ENCODE results near the gene PKNOX2.

The PKNOX2 gene

DNA sequence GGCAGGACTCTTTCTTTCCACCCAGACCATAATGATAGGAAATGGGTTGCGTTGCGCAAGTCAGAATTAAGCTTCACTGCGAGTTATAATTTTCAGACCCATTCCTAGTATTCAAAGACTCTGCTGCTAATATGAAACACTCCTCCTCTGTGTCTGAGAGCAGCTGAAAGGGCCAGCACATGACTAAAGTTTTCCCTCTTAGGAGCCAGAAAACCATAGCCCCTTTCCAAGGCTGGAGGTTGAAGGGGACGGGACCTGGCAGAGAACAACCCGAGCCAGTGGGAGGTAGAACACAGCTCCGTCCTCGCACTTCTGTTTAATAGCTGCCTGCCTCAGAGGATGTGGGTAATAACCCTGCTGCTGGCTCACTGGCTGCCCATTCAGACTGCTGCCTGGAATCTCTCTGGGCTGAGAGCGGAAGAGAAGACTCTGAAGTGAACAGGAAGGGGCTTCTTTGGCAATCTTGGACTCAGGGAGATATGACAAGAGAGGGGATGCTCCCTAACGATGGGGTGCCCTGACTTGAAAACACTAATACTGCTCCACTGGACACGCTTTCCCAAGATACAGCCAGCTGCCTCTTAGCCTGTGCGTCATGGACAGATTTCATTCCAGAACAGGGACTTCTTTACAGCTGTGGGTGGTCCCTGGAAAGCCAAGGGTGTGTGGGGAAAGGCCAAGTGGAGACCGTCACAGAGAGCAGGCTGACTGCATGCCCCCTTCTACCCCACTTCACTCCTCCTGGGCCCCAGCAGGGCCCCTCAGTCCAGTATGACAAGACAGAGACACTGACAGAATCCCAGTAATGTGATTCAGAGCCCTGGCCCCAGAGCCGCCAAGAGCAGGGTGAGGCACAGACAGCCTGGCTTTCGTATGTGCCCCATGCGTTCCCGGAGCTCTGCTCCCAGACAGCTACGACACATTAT, 174.6 kb downstream of the PKNOX2 start:
- Mint-ChIP-seq H3K36me3 (no peaks in the 10 kb centered on the region), H3K27ac (no peak overlapping the region), H3K4me1 (no peaks in the 10 kb centered on the region), H3K4me3 (no peak overlapping the region), H3K27me3 (peaks cover 24% of the 10 kb centered on the region), H3K9me3 (no peaks in the 10 kb centered on the region)
- CTCF ChIA-PET, result interaction anchor here (1.2 to 1.7 kb wide), 3 partner anchors 9 to 13 kb away, joined by 3 to 4 read pairs (median 3); no protein-coding TSS in a partner anchor
- DNase-seq, result no peak

DNA sequence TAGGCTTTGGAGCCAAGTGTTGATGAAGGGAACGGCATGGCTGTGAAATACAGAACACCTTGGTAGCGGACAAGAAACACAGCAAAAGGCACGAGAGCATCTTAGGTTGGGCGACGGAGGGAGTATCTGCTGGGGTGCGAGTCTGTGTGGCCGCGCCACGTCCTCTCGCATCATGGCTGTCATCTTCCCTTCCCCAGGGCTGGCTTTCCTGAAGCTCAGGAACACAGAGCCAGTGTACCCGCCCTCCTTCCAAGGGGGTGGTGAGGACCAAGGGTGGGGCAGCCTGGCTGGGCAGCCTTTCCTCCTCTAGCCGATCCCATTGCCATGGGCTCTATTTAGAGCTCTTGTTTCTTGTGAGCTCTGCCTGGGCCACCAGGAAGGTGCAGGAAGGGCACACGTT, 177.1 kb downstream of the PKNOX2 start:
- CTCF ChIA-PET, result no interaction called here
- DNase-seq, result no peak
- Mint-ChIP-seq H3K9me3 (no peaks in the 10 kb centered on the region), H3K27me3 (peaks cover 37% of the 10 kb centered on the region), H3K4me1 (no peaks in the 10 kb centered on the region), H3K4me3 (no peak overlapping the region), H3K36me3 (no peaks in the 10 kb centered on the region), H3K27ac (no peak overlapping the region)

DNA sequence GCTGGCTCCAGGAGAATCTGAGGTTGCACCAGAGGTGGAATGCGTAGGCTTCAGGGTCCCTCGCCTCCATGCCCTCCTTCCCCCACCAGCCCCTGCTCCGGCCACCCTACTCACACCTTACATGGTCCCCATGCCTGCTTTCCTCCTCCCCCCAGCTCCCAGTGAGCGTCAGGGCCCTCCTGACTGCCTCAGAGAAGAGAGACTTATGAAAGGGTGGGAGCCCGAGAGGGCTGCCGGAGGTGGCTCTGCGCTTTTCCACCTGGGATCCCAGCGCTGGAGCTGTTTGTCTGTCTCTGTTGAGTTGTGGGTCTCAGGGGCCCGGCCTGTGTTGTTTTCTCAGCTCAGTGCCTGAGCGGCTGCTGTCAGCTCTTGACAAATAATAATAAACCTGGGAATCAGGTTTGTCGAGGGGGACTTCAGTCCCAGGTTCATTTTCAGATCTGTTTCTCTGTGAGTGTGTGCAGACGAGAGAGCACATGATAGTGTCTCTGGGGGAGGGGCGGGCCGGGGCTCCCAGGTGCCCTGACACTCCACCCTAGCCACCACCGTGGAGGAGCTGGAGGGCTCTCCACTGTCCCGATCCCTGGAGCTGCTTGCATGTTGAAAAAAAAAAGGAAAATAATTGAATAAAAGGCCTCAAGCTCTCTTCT, 177.9 kb downstream of the PKNOX2 start:
- H3K4me3 Mint-ChIP-seq, result no peak overlapping the region
- no peak overlapping the region for H3K27ac Mint-ChIP-seq
- no peaks in the 10 kb centered on the region for H3K9me3 Mint-ChIP-seq
- H3K36me3 Mint-ChIP-seq, result no peaks in the 10 kb centered on the region
- CTCF ChIA-PET, result interaction anchor here (1.2 kb wide), 1 partner anchor 11 kb away, joined by 4 read pairs; no protein-coding TSS in a partner anchor
- no peaks in the 10 kb centered on the region for H3K4me1 Mint-ChIP-seq
- no peak for DNase-seq
- H3K27me3 Mint-ChIP-seq, result peaks cover 40% of the 10 kb centered on the region

DNA sequence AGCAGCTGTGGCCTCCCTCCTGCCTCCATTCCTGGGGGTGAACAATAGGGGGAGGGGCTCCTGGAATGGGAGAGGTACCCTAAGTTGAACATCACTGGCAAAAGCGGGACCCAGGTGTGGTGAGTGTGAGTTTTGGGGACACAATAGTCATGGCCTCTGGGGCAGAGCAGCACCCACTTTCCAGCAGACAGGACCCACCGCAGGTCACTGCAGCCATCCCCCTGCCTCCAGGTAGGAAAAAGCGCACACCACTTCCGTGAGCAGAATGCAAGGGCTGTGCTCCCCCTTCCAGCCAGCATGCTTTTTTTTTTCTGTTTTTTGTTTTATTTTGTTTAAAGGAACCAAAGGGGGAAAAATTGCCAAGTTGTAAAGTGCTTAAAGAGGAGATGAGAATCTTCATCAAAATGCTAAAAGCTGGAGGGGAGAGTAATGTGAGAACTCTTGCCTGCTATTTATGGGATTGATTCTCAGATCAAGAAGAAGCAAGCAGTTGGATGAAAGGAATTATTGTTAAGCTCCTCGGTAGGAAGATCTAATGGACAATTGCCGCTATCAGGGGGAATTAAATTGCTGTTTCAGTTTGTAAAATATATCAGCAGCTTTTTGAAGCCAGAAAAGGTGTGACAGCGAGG, 178.7 kb downstream of the PKNOX2 start:
- CTCF ChIA-PET, result interaction anchor here (0.9 to 1.2 kb wide), 2 partner anchors 10 to 16 kb away, joined by 3 to 4 read pairs; no protein-coding TSS in a partner anchor
- no peaks in the 10 kb centered on the region for H3K9me3 Mint-ChIP-seq

DNA sequence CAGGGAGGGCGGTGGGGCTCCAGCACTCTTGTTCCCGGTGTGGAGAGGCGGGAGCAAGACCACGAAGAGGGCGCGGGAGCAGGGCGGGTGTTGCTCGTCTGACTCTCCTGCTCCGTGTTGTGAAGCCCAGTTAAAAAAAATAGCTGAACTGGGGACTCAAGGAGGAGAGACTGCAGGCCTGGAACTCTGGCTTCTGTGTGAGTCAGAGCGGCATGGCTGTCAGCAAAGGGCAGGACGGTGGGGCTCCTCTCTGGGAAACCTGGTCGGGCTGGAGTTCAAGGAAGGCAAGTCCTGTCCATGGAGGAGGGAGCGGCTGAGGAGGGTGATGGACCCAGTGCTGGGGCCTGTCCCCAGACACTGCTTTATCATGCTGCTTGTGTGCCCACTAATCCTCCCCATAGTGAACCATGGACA, 179.2 kb downstream of the PKNOX2 start:
- Mint-ChIP-seq H3K9me3 (no peaks in the 10 kb centered on the region), H3K27ac (no peak overlapping the region), H3K4me1 (no peaks in the 10 kb centered on the region), H3K36me3 (no peaks in the 10 kb centered on the region), H3K27me3 (peaks cover 40% of the 10 kb centered on the region), H3K4me3 (no peak overlapping the region)
- DNase-seq, result no peak
- CTCF ChIA-PET, result interaction anchor here (0.9 to 1.2 kb wide), 2 partner anchors 10 to 17 kb away, joined by 3 to 4 read pairs; no protein-coding TSS in a partner anchor

More for the DNA sequence above, 178.7 kb downstream of the PKNOX2 start:
- Mint-ChIP-seq H3K36me3 (no peaks in the 10 kb centered on the region), H3K4me3 (no peak overlapping the region), H3K27me3 (peaks cover 42% of the 10 kb centered on the region), H3K27ac (no peak overlapping the region), H3K4me1 (no peaks in the 10 kb centered on the region)
- no peak for DNase-seq

DNA sequence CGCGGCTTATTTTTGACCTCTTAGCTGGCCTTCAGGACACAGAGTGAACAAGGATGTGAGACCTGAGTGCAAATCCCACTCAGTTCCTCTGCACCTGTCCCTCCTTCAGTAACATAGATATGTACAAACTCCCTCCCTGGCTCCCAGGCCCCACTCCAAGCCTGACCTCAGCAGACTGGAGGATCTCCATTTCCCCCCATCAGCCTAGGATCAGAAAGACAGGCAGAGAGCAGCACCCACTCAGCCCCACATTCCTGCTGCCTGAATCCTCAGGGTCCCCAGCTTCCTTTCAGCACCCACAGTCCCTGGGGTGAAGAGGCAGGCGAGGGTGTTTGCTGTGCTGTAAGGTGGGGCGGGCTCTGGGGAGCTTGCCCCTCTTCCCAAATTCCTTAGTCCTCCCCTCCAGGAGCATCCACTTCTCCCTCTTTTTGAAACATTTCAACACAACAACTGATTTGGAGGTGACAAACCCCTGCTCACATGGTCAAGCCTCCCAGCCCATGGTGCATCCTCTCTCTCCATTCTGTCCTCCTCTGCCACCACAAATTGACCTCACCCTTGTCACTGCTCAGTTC, 180.4 kb downstream of the PKNOX2 start:
- Mint-ChIP-seq H3K27ac (no peak overlapping the region), H3K4me3 (no peak overlapping the region), H3K36me3 (no peaks in the 10 kb centered on the region), H3K9me3 (no peaks in the 10 kb centered on the region), H3K27me3 (peaks cover 43% of the 10 kb centered on the region), H3K4me1 (no peaks in the 10 kb centered on the region)
- CTCF ChIA-PET, result interaction anchor here (0.6 to 2.0 kb wide), 9 partner anchors 10 to 375 kb away, joined by 3 to 13 read pairs (median 4); no protein-coding TSS in a partner anchor
- no peak for DNase-seq

DNA sequence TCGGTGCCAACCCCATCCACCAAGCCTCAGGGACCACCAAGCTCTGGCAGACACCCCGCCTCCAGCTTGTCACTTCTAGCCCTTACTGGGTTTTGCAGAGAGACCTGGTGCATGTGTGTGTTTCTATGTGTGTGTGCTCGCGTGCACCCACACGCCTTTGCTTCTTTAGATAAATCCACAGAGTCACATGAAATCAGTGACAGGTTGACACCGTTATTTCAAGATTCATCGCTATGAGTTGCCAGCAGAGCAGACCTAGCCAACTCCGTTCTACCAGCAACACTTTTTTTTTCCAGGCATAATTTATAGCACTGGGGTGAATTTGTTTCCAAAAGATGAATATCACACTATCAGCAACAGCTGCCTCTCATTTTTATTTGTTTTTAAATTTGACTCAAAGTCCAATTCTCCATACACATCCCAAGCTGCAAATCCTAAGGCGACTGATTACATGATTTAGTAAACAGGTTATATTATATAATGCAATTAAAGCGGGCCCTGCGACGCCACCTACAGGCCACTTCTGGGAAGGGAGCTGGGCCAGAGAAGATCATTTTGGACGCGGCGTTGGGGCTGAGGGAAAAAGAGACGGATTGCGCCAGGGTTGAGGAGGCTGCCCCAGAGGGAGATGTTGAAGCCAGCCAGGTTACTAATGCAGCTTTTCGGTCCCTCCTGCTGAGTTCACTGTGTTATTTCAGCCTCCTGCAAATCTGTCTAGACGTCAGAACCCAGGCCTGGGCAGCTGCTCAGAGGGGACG, 181.0 kb downstream of the PKNOX2 start:
- CTCF ChIA-PET, result interaction anchor here (0.7 to 2.0 kb wide), 16 partner anchors 10 to 386 kb away, joined by 3 to 13 read pairs (median 4); partner anchors contain the start of gene PKNOX2
- H3K27me3 Mint-ChIP-seq, result peaks cover 43% of the 10 kb centered on the region
- no peak overlapping the region for H3K4me3 Mint-ChIP-seq
- no peaks in the 10 kb centered on the region for H3K4me1 Mint-ChIP-seq
- H3K27ac Mint-ChIP-seq, result no peak overlapping the region
- no peaks in the 10 kb centered on the region for H3K9me3 Mint-ChIP-seq
- no peaks in the 10 kb centered on the region for H3K36me3 Mint-ChIP-seq
- peak; percentile 60 for DNase-seq

DNA sequence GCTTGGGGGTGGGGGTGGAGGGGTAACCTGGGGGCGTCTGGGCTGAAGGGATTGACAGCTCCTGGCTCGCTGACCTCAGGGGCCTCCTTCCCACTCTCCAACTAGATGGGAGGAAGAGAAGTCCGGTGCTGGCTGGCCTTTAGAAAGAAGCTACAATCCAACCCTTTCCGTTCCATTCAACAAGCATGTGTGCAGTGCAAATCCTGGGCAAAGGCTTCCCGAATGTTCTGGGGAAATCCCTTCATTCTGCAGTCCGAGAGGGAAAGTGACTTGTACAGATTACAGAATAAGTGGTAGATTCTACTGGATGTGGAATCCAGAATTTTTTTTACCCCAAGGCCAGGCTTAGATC, 181.6 kb downstream of the PKNOX2 start:
- H3K27me3 Mint-ChIP-seq, result peaks cover 43% of the 10 kb centered on the region
- CTCF ChIA-PET, result interaction anchor here (0.7 to 2.0 kb wide), 14 partner anchors 10 to 387 kb away, joined by 3 to 13 read pairs (median 4); partner anchors contain the start of gene PKNOX2
- no peaks in the 10 kb centered on the region for H3K4me1 Mint-ChIP-seq
- H3K36me3 Mint-ChIP-seq, result no peaks in the 10 kb centered on the region
- no peak overlapping the region for H3K4me3 Mint-ChIP-seq
- H3K27ac Mint-ChIP-seq, result no peak overlapping the region
- no peak for DNase-seq
- no peaks in the 10 kb centered on the region for H3K9me3 Mint-ChIP-seq

DNA sequence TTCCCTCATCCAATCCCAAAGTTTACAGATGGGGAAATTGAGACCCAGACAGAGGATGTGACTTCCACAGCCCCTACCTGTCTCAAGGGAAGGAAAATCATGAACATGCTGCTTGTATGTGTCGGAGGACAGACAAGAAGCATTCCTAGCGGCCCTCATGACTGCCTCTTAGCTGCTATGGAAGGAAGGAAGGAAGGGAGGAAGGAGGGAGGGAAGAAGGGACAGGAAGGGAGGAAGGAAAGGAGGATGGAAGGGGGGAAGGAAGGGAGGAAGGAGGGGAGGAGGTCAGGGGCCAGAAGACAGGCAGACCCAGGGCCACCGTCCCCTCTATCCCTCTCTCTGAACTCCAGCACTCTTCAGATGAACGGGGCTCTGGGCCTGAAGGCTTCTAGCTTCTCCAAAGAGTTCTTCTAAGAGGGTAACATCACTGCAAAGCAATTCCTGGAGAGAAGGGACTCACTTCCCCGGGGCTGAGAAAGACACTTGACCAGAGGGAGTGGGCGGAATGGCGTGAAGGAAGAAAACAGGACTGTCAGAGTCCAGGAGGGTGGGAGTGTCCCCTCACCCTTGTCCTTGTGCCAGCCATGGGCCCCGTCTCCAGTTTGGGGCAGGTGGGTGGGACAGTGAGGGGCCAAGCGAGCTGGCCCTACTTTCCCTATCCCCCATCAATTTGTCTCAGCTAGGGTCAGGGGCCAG, 182.2 kb downstream of the PKNOX2 start:
- CTCF ChIA-PET, result interaction anchor here (0.7 to 1.8 kb wide), 13 partner anchors 10 to 430 kb away, joined by 3 to 7 read pairs (median 3); partner anchors contain the start of gene PKNOX2
- H3K9me3 Mint-ChIP-seq, result no peaks in the 10 kb centered on the region
- no peak overlapping the region for H3K27ac Mint-ChIP-seq
- H3K36me3 Mint-ChIP-seq, result no peaks in the 10 kb centered on the region
- no peak overlapping the region for H3K4me3 Mint-ChIP-seq
- H3K27me3 Mint-ChIP-seq, result peaks cover 44% of the 10 kb centered on the region
- H3K4me1 Mint-ChIP-seq, result no peaks in the 10 kb centered on the region
- DNase-seq, result no peak

DNA sequence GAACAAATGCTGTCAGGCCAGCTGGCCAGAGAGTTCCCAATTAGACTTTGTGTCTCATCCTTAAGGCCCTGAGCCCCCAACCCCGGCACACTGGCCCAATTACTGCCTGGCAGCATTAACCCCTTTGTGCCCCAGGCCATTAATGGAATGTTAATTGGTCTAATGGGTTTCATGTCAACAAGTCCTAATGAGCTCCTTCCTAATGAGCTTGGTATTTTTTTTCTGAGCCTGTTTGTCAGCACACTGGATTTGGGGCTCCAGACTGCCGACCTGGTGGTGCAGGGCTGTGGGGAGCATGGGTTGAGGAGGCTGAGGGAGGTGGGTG, 182.7 kb downstream of the PKNOX2 start:
- no peaks in the 10 kb centered on the region for H3K36me3 Mint-ChIP-seq
- peaks cover 46% of the 10 kb centered on the region for H3K27me3 Mint-ChIP-seq
- H3K4me1 Mint-ChIP-seq, result no peaks in the 10 kb centered on the region
- CTCF ChIA-PET, result interaction anchor here (0.7 to 1.5 kb wide), 9 partner anchors 10 to 430 kb away, joined by 3 to 5 read pairs (median 3); no protein-coding TSS in a partner anchor
- H3K4me3 Mint-ChIP-seq, result no peak overlapping the region
- DNase-seq, result no peak
- H3K27ac Mint-ChIP-seq, result no peak overlapping the region
- H3K9me3 Mint-ChIP-seq, result no peaks in the 10 kb centered on the region

DNA sequence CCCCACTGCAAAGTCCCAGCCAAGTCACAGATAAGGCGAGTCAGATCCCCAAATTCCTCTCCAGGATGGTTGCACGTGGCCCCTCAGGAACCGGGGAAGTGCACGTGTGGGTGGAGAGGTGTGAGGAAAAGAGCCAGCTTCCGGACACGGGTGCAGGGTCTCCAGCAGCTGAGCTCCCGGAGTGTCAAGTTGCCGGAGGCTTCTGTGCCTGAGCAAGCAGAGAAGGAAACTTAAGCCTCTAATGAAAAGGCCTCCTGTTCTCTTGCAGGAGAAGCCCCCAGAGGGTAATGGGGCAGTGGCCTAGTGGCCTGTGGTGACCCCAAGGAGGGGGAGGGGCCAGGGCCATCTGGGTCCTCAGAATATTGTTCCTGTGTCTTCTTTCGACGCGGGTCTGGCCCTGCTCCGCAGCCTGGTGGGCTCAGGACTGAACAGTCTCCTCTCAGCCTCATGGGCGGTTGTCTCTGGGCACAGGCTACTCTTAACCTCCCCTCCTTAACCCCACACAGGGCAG, 183.6 kb downstream of the PKNOX2 start:
- Mint-ChIP-seq H3K9me3 (no peaks in the 10 kb centered on the region), H3K4me1 (no peaks in the 10 kb centered on the region), H3K36me3 (no peaks in the 10 kb centered on the region), H3K27me3 (peaks cover 49% of the 10 kb centered on the region), H3K4me3 (no peak overlapping the region), H3K27ac (no peak overlapping the region)
- CTCF ChIA-PET, result interaction anchor here (0.7 to 2.1 kb wide), 6 partner anchors 10 to 394 kb away, joined by 3 to 5 read pairs (median 3); no protein-coding TSS in a partner anchor
- no peak for DNase-seq

DNA sequence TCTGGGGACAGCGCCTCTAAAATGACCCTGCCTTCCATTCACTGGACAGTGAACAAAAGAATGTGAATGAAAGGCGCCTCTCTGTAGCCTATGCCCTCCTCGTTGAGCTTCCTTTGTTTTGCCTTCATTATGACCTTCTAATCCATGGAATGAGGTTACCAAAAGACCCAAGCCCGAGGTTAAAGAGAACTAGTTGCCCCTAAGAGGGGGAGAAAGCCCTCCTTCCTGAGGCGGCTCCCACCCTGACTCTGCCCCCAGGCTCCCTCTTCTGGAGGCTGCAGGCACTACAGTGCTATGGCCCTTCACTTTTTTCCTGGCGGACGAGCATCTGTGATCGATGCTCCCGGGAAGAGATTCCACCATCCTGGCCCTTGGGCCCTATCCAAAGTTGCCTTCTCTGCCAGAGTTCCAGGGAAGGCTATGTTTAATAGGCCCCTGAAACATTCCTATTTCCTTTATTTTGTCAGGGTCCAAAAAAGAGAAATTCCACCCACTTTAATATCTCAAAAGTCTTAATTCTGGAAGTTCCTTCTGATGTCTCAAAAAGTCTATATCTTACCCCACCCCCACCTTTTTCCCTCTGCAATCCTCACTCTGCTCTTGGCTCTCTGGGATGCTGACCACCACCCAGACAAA, 184.2 kb downstream of the PKNOX2 start:
- DNase-seq, result peak; percentile 55
- no peaks in the 10 kb centered on the region for H3K36me3 Mint-ChIP-seq

More for the DNA sequence above, 184.2 kb downstream of the PKNOX2 start:
- no peaks in the 10 kb centered on the region for H3K4me1 Mint-ChIP-seq
- CTCF ChIA-PET, result interaction anchor here (0.7 to 2.1 kb wide), 8 partner anchors 10 to 467 kb away, joined by 3 to 5 read pairs (median 3); no protein-coding TSS in a partner anchor
- H3K9me3 Mint-ChIP-seq, result no peaks in the 10 kb centered on the region
- H3K27me3 Mint-ChIP-seq, result peaks cover 49% of the 10 kb centered on the region
- H3K4me3 Mint-ChIP-seq, result no peak overlapping the region
- H3K27ac Mint-ChIP-seq, result no peak overlapping the region
